Activated T-cell treated with anti-CD3 and anti-CD28 coated beads, Interleukin-2, amount 50 U/mL, for 72 hours (primary cell): ENCODE measurements around the gene INHBE. TPM values are rescaled to one million over a fixed set of nuclear protein-coding genes. Genes with fewer than 3 reads are reported as not detected.

Source experiments
- ATAC-seq, 2 donors: fragments of 150-1000 bp; cut with Tn5 transposase; replicated peaks in 1 of 2; 2 replicates each; pipeline ENCODE4 v1.10.0; 2021; ENCODE audit warnings: moderate library complexity in 2 of 2, mild to moderate bottlenecking in 1 of 2
- DNase-seq, 2 donors: peaks; one replicate each; pipeline ENCODE4 v3.0.0; 2021 to 2022; ENCODE audit warnings: mixed read lengths in 1 of 2
- H3K27ac Mint-ChIP-seq: one replicate; pipeline ENCODE4 v1.8.0; 2022; ENCODE audit warnings: mild to moderate bottlenecking, moderate library complexity, mixed read lengths
- H3K27me3 Mint-ChIP-seq: one replicate; pipeline ENCODE4 v1.8.0; 2022; ENCODE audit warnings: low read depth, mixed read lengths
- H3K36me3 Mint-ChIP-seq, 2 donors: one replicate each; pipeline ENCODE4 v1.8.0; 2022; ENCODE audit warnings: mixed read lengths in 2 of 2, mild to moderate bottlenecking in 1 of 2; ENCODE audit not compliant: insufficient read depth in 2 of 2
- H3K4me1 Mint-ChIP-seq: one replicate; pipeline ENCODE4 v1.8.0; 2022; ENCODE audit warnings: low read depth, mixed read lengths
- H3K4me3 Mint-ChIP-seq, 2 donors: one replicate each; pipeline ENCODE4 v1.8.0; 2022; ENCODE audit warnings: mild to moderate bottlenecking in 2 of 2, mixed read lengths in 2 of 2, moderate library complexity in 2 of 2
- H3K9me3 Mint-ChIP-seq, 2 donors: one replicate each; pipeline ENCODE4 v1.8.0; 2022; ENCODE audit warnings: mixed read lengths in 2 of 2
- total RNA-seq, 2 donors: library from RNA; stranded (reverse); gene quantifications; one replicate each; pipeline ENCODE4 v1.2.3, GENCODE V29; 2022

Gene INHBE
- total RNA-seq, 2 donors from 2014 or later: 3.8 to 4.8 TPM

GRCh38 chr12:57446292-57446960 is 8.7 kb upstream of the INHBE start:
- peaks cover 11% of the 10 kb centered on the region for H3K4me1 Mint-ChIP-seq

GRCh38 chr12:57448669-57449068 is 6.4 kb upstream of the INHBE start:
- no peaks in the 10 kb centered on the region for H3K27me3 Mint-ChIP-seq
- no peak overlapping the region for H3K4me3 Mint-ChIP-seq
- no peaks in the 10 kb centered on the region for H3K9me3 Mint-ChIP-seq
- no peak for DNase-seq
- H3K27ac Mint-ChIP-seq: no peak overlapping the region
- H3K4me1 Mint-ChIP-seq: peaks cover 30% of the 10 kb centered on the region
- ATAC-seq: no peak
- H3K36me3 Mint-ChIP-seq: peaks cover 0 to 1% of the 10 kb centered on the region in 2 donors

More at GRCh38 chr12:57446292-57446960, 8.7 kb upstream of the INHBE start:
- Mint-ChIP-seq H3K36me3 (peaks cover 4 to 6% of the 10 kb centered on the region in 2 donors), H3K4me3 (no peak overlapping the region), H3K27ac (no peak overlapping the region), H3K9me3 (peaks cover 0 to 5% of the 10 kb centered on the region in 2 donors), H3K27me3 (no peaks in the 10 kb centered on the region)
- DNase-seq (no peak), ATAC-seq (no peak)

GRCh38 chr12:57449375-57449774 is 5.7 kb upstream of the INHBE start:
- Mint-ChIP-seq H3K4me3 (no peak overlapping the region), H3K36me3 (peaks cover 0 to 1% of the 10 kb centered on the region in 2 donors), H3K27ac (no peak overlapping the region), H3K27me3 (no peaks in the 10 kb centered on the region), H3K9me3 (no peaks in the 10 kb centered on the region), H3K4me1 (peaks cover 30% of the 10 kb centered on the region)
- no peak for ATAC-seq
- no peak for DNase-seq

- ATAC-seq (no peak), DNase-seq (no peak)
- no peaks in the 10 kb centered on the region for H3K27me3 Mint-ChIP-seq
- peaks cover 35% of the 10 kb centered on the region for H3K4me1 Mint-ChIP-seq
- H3K4me3 Mint-ChIP-seq: no peak overlapping the region
- peaks cover 0 to 1% of the 10 kb centered on the region in 2 donors for H3K36me3 Mint-ChIP-seq
- no peak overlapping the region for H3K27ac Mint-ChIP-seq
- no peaks in the 10 kb centered on the region for H3K9me3 Mint-ChIP-seq
These were observed 5.0 kb upstream of the INHBE start for GRCh38 chr12:57450057-57450456.

- DNase-seq (no peak), ATAC-seq (no peak)
- peaks cover 48% of the 10 kb centered on the region for H3K4me1 Mint-ChIP-seq
- H3K27ac Mint-ChIP-seq: no peak overlapping the region
- no peaks in the 10 kb centered on the region for H3K27me3 Mint-ChIP-seq
- H3K4me3 Mint-ChIP-seq: no peak overlapping the region
- H3K36me3 Mint-ChIP-seq: peaks cover 0 to 1% of the 10 kb centered on the region in 2 donors
- no peaks in the 10 kb centered on the region for H3K9me3 Mint-ChIP-seq
These were observed 3.8 kb upstream of the INHBE start for GRCh38 chr12:57451233-57451778.

GRCh38 chr12:57452181-57452936 is 2.7 kb upstream of the INHBE start:
- H3K4me3 Mint-ChIP-seq: peak overlapping the region; percentile 39 to 71
- H3K27me3 Mint-ChIP-seq: no peaks in the 10 kb centered on the region
- no peaks in the 10 kb centered on the region for H3K9me3 Mint-ChIP-seq
- peaks cover 0 to 1% of the 10 kb centered on the region in 2 donors for H3K36me3 Mint-ChIP-seq
- ATAC-seq (peak; percentile 49 to 51), DNase-seq (peak; percentile 35 to 40)
- no peak overlapping the region for H3K27ac Mint-ChIP-seq
- H3K4me1 Mint-ChIP-seq: peaks cover 51% of the 10 kb centered on the region

- Mint-ChIP-seq H3K4me1 (peaks cover 57% of the 10 kb centered on the region), H3K9me3 (no peaks in the 10 kb centered on the region), H3K27ac (no peak overlapping the region), H3K4me3 (peak overlapping the region; percentile 39 to 71), H3K27me3 (no peaks in the 10 kb centered on the region), H3K36me3 (peaks cover 0 to 1% of the 10 kb centered on the region in 2 donors)
- DNase-seq: peak; percentile 69 to 72
- peak; percentile 26 to 35 for ATAC-seq
These were observed 2.1 kb upstream of the INHBE start for GRCh38 chr12:57452937-57453509.

GRCh38 chr12:57454213-57454565 is 918 bp upstream of the INHBE start:
- no peaks in the 10 kb centered on the region for H3K9me3 Mint-ChIP-seq
- DNase-seq (no peak), ATAC-seq (no peak)
- H3K27me3 Mint-ChIP-seq: no peaks in the 10 kb centered on the region
- peaks cover 0 to 1% of the 10 kb centered on the region in 2 donors for H3K36me3 Mint-ChIP-seq
- no peak overlapping the region for H3K27ac Mint-ChIP-seq
- H3K4me1 Mint-ChIP-seq: peaks cover 68% of the 10 kb centered on the region
- H3K4me3 Mint-ChIP-seq: peak overlapping the region; percentile 89 to 91

GRCh38 chr12:57455374-57456144 is 452 bp downstream of the INHBE start:
- H3K9me3 Mint-ChIP-seq: no peaks in the 10 kb centered on the region
- H3K36me3 Mint-ChIP-seq: no peaks in the 10 kb centered on the region
- peaks cover 80% of the 10 kb centered on the region for H3K4me1 Mint-ChIP-seq
- peaks cover 6% of the 10 kb centered on the region for H3K27me3 Mint-ChIP-seq
- ATAC-seq (peak in 1 of 2 donors; percentile 8), DNase-seq (no peak)
- H3K4me3 Mint-ChIP-seq: peak overlapping the region; percentile 89 to 91
- H3K27ac Mint-ChIP-seq: no peak overlapping the region

- Mint-ChIP-seq H3K9me3 (no peaks in the 10 kb centered on the region), H3K36me3 (no peaks in the 10 kb centered on the region), H3K27ac (no peak overlapping the region), H3K4me3 (peak overlapping the region; percentile 89 to 91), H3K27me3 (peaks cover 7% of the 10 kb centered on the region), H3K4me1 (peaks cover 80% of the 10 kb centered on the region)
- ATAC-seq (peak; percentile 41 to 44), DNase-seq (peak; percentile 71 to 73)
These were observed 1.1 kb downstream of the INHBE start for GRCh38 chr12:57456145-57456700.

GRCh38 chr12:57456737-57457490 is 1.8 kb downstream of the INHBE start:
- peaks cover 7% of the 10 kb centered on the region for H3K27me3 Mint-ChIP-seq
- H3K9me3 Mint-ChIP-seq: no peaks in the 10 kb centered on the region
- peaks cover 81% of the 10 kb centered on the region for H3K4me1 Mint-ChIP-seq
- no peaks in the 10 kb centered on the region for H3K36me3 Mint-ChIP-seq
- H3K4me3 Mint-ChIP-seq: peak overlapping the region; percentile 27 to 81
- ATAC-seq (no peak), DNase-seq (no peak)
- H3K27ac Mint-ChIP-seq: no peak overlapping the region

- ATAC-seq (no peak), DNase-seq (no peak)
- H3K27me3 Mint-ChIP-seq: peaks cover 7% of the 10 kb centered on the region
- H3K4me1 Mint-ChIP-seq: peaks cover 81% of the 10 kb centered on the region
- H3K9me3 Mint-ChIP-seq: no peaks in the 10 kb centered on the region
- H3K36me3 Mint-ChIP-seq: peaks cover 0 to 1% of the 10 kb centered on the region in 2 donors
- peak overlapping the region; percentile 81 to 96 for H3K4me3 Mint-ChIP-seq
- peak overlapping the region; percentile 80 for H3K27ac Mint-ChIP-seq
These were observed 3.6 kb downstream of the INHBE start for GRCh38 chr12:57458665-57459054.
